ENCODE measurements around the gene ZNF662.

DNA sequence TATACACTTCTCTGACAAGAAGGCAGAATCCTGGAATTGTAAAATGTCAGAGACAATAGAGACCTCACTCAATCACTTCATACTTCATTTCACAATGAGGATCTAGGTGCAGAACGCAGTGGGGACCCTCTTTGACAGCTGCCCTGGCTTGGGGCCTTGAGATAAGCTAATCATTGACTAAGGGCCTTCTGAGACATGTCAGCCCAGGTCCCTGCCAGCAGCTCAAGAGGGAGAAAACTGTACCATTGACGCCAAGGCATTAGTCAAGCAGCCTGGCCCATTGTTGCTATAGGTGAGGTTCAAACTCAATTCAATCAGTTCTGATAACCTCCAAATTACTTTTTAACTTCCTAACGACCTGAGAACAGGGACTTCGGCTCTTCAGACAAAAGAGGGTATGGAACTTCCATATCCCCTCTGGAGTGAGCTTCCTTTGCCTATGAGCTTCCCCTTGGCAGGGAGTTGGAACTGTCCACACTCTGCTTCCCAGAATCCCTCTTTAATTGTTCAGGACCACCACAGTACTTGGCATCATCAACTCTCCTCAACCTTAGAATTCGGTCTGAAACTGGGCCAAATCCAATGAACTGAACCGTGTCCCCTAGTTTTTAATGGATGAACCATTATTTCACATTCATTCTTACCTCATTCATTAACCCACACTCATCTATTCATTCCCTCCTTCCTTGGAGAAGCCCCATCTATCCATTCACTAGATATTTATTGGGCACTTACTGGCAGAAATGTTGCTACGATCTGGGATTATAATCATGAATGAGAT is 28.8 kb upstream of the ZNF662 start:
- no peak for TF ChIP-seq POLR2A (IDR thresholded peaks at IDR 0.05)
- TF ChIP-seq, protein P1, sequence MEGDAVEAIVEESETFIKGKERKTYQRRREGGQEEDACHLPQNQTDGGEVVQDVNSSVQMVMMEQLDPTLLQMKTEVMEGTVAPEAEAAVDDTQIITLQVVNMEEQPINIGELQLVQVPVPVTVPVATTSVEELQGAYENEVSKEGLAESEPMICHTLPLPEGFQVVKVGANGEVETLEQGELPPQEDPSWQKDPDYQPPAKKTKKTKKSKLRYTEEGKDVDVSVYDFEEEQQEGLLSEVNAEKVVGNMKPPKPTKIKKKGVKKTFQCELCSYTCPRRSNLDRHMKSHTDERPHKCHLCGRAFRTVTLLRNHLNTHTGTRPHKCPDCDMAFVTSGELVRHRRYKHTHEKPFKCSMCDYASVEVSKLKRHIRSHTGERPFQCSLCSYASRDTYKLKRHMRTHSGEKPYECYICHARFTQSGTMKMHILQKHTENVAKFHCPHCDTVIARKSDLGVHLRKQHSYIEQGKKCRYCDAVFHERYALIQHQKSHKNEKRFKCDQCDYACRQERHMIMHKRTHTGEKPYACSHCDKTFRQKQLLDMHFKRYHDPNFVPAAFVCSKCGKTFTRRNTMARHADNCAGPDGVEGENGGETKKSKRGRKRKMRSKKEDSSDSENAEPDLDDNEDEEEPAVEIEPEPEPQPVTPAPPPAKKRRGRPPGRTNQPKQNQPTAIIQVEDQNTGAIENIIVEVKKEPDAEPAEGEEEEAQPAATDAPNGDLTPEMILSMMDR (IDR thresholded peaks at IDR 0.05), result no peak
